ENCODE measurements around the gene WDR53.
"Not testable (repeated sequence)": the region's sequence is repeated elsewhere in the genome, so short reads cannot be mapped to it uniquely, and the experiment has no call there.

Gene WDR53

GRCh38 chr3:196568246-196569002, at the start of gene WDR53, which contains the start of gene FBXO45:
Gene WDR53 (minus strand): TSS chr3:196568554. CDS start chr3:196561475, 7,079 bp downstream.
Gene FBXO45 (plus strand): TSS chr3:196568660. CDS start chr3:196568985, 325 bp downstream.
- DNase-seq (ENCODE audit: low read depth): peak; percentile 78

DNA sequence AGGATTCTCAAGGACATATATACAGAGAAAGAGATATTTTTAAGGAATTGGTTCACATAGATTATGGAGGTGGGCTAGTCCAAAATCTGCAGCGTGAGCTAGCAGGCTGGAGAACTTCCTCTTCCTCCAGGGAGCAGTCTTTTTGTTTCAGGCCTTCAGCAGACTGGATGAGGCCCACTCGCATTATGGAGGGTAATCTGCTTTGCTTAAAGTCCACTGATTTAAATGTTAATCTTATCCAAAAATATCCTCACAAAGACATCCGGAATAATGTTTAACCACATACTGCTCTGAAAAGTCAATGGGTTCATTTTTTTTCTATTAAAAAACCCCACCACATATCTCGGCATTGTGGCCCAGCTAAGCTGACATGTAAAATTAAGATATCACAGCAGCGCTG, 48.9 kb upstream of the WDR53 start:
- DNase-seq (ENCODE audit: low read depth): no peak

DNA sequence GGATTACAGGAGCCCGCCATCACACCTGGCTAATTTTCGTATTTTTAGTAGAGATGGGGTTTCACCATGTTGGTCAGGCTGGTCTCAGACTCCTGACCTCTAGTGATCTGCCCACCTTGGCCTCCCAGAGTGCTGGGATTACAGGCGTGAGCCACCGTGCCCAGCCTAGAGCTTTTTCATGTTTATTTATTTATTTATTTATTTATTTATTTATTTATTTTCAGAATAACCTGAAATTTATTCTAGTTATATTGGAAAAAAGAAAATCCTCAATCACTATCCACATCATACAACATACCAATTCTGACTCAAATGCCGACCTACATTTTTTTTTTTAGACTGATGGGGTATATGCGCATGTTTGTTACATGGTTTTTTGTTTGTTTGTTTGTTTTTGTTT, 46.9 kb upstream of the WDR53 start:
- not testable (repeated sequence) for DNase-seq (ENCODE audit: low read depth)

- no peak for DNase-seq (ENCODE audit: low read depth)
Observed at GRCh38 chr3:196611761-196612483, 43.6 kb upstream of the WDR53 start.

DNA sequence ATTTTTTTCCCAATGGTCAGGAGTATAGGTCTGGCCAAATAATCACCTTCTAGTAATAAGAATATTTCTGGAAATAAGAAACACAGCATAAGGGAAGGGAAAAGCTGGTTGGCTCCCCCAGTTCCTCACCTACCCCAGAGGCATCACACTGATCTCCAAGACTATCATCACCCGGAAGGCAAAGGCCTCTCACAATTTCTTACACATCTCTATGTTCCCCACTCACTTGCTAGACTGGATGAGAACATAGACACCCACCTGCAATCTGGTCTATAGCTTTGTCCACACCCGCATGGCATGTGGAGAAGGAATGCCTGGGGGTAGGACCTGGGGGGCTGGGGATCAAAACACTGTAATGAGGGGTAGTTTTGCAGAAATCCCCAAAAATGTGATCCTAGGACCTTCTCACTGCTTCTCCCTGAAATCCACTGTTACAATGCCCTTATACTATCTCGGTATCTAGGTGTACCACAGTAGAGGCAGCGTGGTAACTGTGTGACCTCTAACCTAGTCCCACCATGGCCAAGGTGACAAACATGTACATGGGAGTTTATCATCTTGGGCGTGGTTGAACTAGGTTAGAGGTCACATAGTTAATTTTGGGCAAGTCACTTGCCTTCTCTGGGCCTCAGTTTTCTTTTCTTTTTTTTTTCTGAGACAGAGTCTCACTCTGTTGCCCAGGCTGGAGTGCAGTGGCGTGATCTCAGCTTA, 41.6 kb upstream of the WDR53 start:
- DNase-seq (ENCODE audit: low read depth): no peak

DNA sequence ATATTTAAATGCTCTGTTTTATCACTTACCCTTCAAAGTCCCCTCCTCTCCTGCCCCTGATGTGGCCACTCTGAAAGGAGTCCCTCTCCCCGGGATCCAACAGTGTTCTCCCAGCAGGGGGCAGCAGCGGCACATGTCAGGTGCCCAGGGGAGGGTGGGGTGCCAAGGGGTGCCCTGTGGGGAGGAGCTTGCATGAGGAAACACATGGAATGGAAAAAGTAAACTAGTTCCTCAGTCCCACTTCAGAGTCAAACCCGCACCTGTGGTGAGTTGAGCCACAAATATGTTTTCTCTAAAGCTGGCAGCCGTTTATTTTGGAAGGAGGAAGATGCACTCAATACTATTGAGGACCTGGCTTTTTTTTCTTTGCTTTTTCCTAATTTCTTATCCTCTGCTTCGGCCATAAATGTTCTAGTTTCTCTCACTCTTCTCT, 41.0 kb upstream of the WDR53 start:
- DNase-seq (ENCODE audit: low read depth): peak; percentile 46

DNA sequence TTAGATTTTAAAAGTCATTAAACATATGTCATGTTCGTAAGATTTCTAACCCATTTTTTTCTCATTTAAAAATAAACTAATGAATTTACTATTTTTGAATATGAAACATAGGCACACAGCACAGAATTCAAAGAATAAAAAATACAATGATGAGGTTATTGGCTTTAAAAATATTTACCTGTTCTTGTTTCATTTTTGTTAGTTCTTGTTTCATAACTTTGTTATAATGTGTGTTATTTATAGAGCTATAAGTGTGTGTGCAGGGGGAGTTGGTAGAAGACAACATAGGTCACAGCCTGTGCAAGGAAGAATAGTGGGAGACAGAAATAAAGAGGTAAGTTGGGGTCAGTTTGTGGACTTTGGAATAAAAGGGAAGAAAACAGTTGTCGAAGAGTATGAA, 40.3 kb upstream of the WDR53 start:
- no peak for DNase-seq (ENCODE audit: low read depth)

DNA sequence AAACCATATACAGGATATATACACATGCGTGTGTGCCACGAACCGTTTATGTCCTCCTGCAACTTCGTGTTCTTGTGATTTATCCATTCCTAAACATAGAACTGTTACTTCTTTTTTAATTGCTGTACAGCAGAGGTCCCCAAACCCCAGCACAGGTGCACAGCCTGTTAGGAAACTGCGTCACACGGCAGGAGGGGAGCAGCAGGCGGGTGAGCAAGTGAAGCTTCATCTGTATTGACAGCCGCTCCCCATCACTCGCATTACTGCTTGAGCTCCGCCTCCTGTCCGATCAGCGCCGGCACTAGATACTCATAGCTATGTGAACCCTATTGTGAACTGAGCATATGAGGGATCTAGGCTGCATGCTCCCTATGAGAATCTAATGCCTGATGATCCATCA, 36.2 kb upstream of the WDR53 start:
- no peak for DNase-seq (ENCODE audit: low read depth)

DNA sequence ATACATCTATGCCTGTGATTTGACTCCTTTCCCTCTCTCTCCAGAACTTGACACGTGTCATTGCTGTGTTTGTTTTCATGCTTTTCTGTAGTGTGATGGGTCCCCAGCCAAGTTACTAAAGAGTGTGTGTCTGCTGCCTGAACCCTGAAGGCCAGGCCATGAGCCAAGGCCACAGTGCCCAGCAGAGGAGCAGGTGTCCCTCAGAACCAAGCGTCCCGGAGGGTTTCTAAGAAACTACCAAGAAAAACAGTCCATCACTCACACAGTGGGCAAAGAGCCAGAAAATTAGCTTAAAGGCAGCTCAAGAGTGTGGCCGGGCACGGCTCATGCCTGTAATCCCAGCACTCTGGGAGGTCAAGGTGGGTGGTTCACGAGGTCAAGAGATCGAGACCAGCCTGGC, 35.3 kb upstream of the WDR53 start:
- DNase-seq (ENCODE audit: low read depth): no peak

GRCh38 chr3:196602673-196603072, 34.3 kb upstream of the WDR53 start:
- DNase-seq (ENCODE audit: low read depth): no peak

DNA sequence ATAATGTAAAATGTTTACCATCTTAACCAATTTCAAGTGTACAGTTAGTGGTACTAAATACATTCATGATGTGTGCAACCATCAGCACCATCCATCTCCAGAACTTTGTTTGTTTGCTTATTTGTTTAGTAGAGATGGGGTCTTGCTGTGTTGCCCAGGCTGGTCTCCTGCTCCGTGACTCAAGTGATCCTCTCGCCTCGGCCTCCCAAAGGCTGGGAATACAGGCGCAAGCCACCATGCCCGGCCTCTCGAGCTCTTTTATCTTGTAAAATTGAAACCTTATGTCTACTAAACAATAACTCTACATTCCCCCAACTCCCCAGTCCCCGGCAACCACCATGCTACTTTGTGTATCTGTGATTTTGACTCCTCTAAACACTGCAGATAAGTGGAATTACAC, 32.0 kb upstream of the WDR53 start:
- no peak for DNase-seq (ENCODE audit: low read depth)

- no peak for DNase-seq (ENCODE audit: low read depth)
Observed at GRCh38 chr3:196599734-196600128, 31.4 kb upstream of the WDR53 start.

GRCh38 chr3:196597971-196598733, 29.8 kb upstream of the WDR53 start:
- not testable (repeated sequence) for DNase-seq (ENCODE audit: low read depth)

DNA sequence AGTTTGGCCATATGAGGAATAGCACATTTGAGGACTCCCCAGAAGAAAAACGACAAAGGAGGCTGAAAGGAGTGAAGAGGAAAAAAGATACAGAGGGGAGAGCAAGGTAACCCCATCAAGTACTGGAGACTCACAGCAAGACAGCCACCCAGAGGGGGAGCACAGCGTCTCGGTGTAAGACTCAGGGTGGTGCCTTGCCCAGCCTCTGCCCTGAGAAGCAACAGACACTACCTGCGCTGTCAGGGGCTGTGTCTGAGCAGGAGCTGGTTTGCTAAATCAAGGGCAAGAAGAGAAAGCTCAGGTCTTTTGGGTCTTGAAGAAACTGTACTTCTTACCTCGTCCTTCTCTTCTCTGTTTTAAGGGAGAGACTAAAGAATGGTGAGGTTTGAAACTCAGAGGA, 28.0 kb upstream of the WDR53 start:
- no peak for DNase-seq (ENCODE audit: low read depth)

GRCh38 chr3:196590279-196590678, 21.9 kb upstream of the WDR53 start:
- DNase-seq (ENCODE audit: low read depth): no peak

DNA sequence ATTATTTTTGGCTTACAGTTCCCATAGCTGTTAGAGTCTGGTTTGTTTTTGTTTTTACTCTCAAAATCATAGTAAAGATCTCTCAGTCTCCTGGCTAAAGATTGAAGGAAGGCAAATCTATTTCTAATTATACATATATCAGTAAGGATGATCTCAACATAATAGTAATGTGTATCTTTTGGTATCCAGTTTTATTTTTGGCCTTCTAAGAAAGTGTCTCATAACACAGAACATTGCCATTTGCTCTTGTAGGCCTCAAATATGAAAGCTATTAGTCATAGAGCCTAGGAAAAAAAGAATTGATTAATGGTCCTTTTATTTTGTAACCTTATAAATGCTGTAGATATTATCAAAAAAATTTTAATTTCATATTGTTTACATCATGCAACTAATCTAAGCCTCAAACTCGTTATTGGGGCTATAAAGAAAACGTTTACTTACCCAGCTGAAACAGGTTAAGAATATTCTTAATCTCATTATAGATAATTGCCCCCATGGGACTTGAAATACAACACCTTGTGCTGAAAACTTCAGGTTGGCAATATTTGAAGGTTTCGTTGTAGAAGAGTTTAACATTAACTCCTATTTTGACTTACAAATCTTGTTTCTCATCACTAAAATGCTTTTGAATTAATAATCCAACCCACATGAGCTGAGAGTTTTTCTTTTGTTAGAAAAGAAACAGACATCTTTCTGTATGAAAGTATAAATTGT, 16.8 kb upstream of the WDR53 start:
- no peak for DNase-seq (ENCODE audit: low read depth)

- no peak for DNase-seq (ENCODE audit: low read depth)
Observed at GRCh38 chr3:196572389-196572788, 4.0 kb upstream of the WDR53 start.

DNA sequence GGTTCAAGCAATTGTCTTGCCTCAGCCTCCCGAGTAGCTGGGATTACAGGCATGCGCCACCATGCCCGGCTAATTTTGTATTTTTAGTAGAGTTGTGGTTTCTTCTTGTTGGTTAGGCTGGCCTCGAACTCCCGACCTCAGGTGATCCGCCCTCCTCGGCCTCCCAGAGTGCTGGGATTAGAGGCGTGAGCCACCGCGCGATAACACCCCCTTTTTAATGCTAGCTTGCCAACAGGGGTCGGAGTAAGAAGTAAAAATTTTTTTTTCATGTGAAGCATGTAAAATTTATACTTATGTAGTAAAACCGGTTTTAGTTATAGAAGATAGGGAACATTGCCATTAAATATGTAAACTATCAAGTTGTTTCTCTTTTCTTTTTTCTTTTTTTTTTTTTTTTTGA, 2.0 kb upstream of the WDR53 start:
- not testable (repeated sequence) for DNase-seq (ENCODE audit: low read depth)

- DNase-seq (ENCODE audit: low read depth): no peak
Observed at GRCh38 chr3:196569003-196569516, 706 bp upstream of the WDR53 start.

GRCh38 chr3:196563721-196564225, 4.6 kb downstream of the WDR53 start:
- no peak for DNase-seq (ENCODE audit: low read depth)

DNA sequence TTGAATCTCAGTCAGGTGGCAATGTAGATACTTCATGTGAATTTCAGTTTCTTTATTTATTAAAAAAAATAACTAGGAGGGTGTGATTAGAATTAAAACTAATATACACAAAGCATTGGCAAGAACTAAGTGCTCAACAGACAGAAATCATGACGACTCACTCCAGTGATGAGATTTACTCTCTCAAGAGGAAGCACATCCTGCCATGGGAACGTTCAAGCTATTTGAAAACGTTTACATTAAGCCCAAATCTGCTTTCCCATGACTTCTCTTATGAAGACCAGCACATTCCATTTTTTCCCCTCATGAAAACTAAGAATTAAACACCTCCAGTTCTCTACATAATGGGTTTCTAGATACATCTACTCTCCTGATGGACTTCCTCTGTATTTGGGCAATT, 8.5 kb downstream of the WDR53 start:
- no peak for DNase-seq (ENCODE audit: low read depth)
